Muscle layer of duodenum (tissue), 2 donors: ENCODE results near the gene HOXD3.

Experiments
- H3K27ac ChIP-seq: one replicate; pipeline ENCODE4 v1.7.0; 2013; ENCODE audit warnings: mild to moderate bottlenecking, low read length
- H3K27me3 ChIP-seq: one replicate; pipeline ENCODE4 v1.7.0; 2013; ENCODE audit warnings: low read depth, mild to moderate bottlenecking, control low read depth, low read length
- H3K36me3 ChIP-seq, 2 donors: one replicate each; pipeline ENCODE4 v1.7.0; 2013; ENCODE audit warnings: low read length in 2 of 2, control low read depth in 1 of 2, mild to moderate bottlenecking in 1 of 2; ENCODE audit not compliant: insufficient read depth in 2 of 2, control insufficient read depth in 1 of 2
- H3K4me1 ChIP-seq, 2 donors: one replicate each; pipeline ENCODE4 v1.7.0; 2013; ENCODE audit warnings: low read length in 2 of 2, mild to moderate bottlenecking in 2 of 2, control low read depth in 1 of 2, moderate library complexity in 1 of 2; ENCODE audit not compliant: insufficient read depth in 2 of 2, control insufficient read depth in 1 of 2
- H3K4me3 ChIP-seq, 2 donors: one replicate each; pipeline ENCODE4 v1.7.0; 2013; ENCODE audit warnings: low read length in 2 of 2, low read depth in 1 of 2, mild to moderate bottlenecking in 1 of 2
- H3K9me3 ChIP-seq, 2 donors: one replicate each; pipeline ENCODE4 v1.7.0; 2013; ENCODE audit warnings: low read length in 2 of 2, control low read depth in 1 of 2, mild to moderate bottlenecking in 1 of 2; ENCODE audit not compliant: control insufficient read depth in 1 of 2
- donor health status: healthy.

The HOXD3 gene

GRCh38 chr2:176181551-176181950, 24.4 kb downstream of the HOXD3 start:
- peaks cover 33% of the 10 kb centered on the region for H3K27me3 ChIP-seq
- H3K4me3 ChIP-seq, result no peak overlapping the region
- no peaks in the 10 kb centered on the region for H3K36me3 ChIP-seq
- peaks cover 0 to 12% of the 10 kb centered on the region in 2 donors for H3K4me1 ChIP-seq
- H3K27ac ChIP-seq, result no peak overlapping the region
- H3K9me3 ChIP-seq, result no peaks in the 10 kb centered on the region

- Histone ChIP-seq H3K27me3 (peaks cover 25% of the 10 kb centered on the region), H3K27ac (no peak overlapping the region), H3K4me1 (peaks cover 0 to 11% of the 10 kb centered on the region in 2 donors), H3K4me3 (no peak overlapping the region), H3K9me3 (no peaks in the 10 kb centered on the region), H3K36me3 (no peaks in the 10 kb centered on the region)
Observed at GRCh38 chr2:176182671-176183070, 25.6 kb downstream of the HOXD3 start.

GRCh38 chr2:176184749-176185148, 27.6 kb downstream of the HOXD3 start:
- no peak overlapping the region for H3K4me3 ChIP-seq
- H3K36me3 ChIP-seq, result no peaks in the 10 kb centered on the region
- no peaks in the 10 kb centered on the region for H3K9me3 ChIP-seq
- no peak overlapping the region for H3K27ac ChIP-seq
- peaks cover 0 to 17% of the 10 kb centered on the region in 2 donors for H3K4me1 ChIP-seq
- H3K27me3 ChIP-seq, result peaks cover 24% of the 10 kb centered on the region

- H3K9me3 ChIP-seq, result no peaks in the 10 kb centered on the region
- H3K4me3 ChIP-seq, result no peak overlapping the region
- H3K4me1 ChIP-seq, result peaks cover 0 to 23% of the 10 kb centered on the region in 2 donors
- peaks cover 27% of the 10 kb centered on the region for H3K27me3 ChIP-seq
- H3K27ac ChIP-seq, result no peak overlapping the region
- no peaks in the 10 kb centered on the region for H3K36me3 ChIP-seq
Observed at GRCh38 chr2:176186024-176186423, 28.9 kb downstream of the HOXD3 start.

- H3K4me1 ChIP-seq, result peaks cover 0 to 23% of the 10 kb centered on the region in 2 donors
- H3K36me3 ChIP-seq, result no peaks in the 10 kb centered on the region
- H3K27ac ChIP-seq, result no peak overlapping the region
- peaks cover 33% of the 10 kb centered on the region for H3K27me3 ChIP-seq
- H3K4me3 ChIP-seq, result peak overlapping the region; percentile 75 to 90
- no peaks in the 10 kb centered on the region for H3K9me3 ChIP-seq
Observed at GRCh38 chr2:176187200-176187898, 30.2 kb downstream of the HOXD3 start.

GRCh38 chr2:176187899-176188773, 31.0 kb downstream of the HOXD3 start, which contains the start of gene HOXD1:
TSS of gene HOXD1 (plus strand) at chr2:176188668. CDS start at chr2:176188802, 134 bp downstream.
- no peak within 1 kb of the TSS for H3K27ac ChIP-seq
- no peaks in the 10 kb centered on the region for H3K36me3 ChIP-seq
- peaks cover 0 to 23% of the 10 kb centered on the region in 2 donors for H3K4me1 ChIP-seq
- peaks cover 33% of the 10 kb centered on the region for H3K27me3 ChIP-seq
- no peaks in the 10 kb centered on the region for H3K9me3 ChIP-seq
- peak within 1 kb of the TSS; percentile 75 to 90 for H3K4me3 ChIP-seq

- peaks cover 0 to 23% of the 10 kb centered on the region in 2 donors for H3K4me1 ChIP-seq
- no peaks in the 10 kb centered on the region for H3K36me3 ChIP-seq
- H3K27me3 ChIP-seq, result peaks cover 33% of the 10 kb centered on the region
- no peak overlapping the region for H3K27ac ChIP-seq
- peak overlapping the region; percentile 75 to 90 for H3K4me3 ChIP-seq
- no peaks in the 10 kb centered on the region for H3K9me3 ChIP-seq
Observed at GRCh38 chr2:176188774-176189680, 31.9 kb downstream of the HOXD3 start.

- no peak overlapping the region for H3K27ac ChIP-seq
- H3K4me3 ChIP-seq, result peak overlapping the region; percentile 38 to 90
Observed at GRCh38 chr2:176189681-176190641, 32.9 kb downstream of the HOXD3 start.

GRCh38 chr2:176192351-176192750, 35.2 kb downstream of the HOXD3 start:
- H3K9me3 ChIP-seq, result no peaks in the 10 kb centered on the region
- H3K27me3 ChIP-seq, result peaks cover 33% of the 10 kb centered on the region
- no peak overlapping the region for H3K4me3 ChIP-seq
- no peak overlapping the region for H3K27ac ChIP-seq
- H3K36me3 ChIP-seq, result no peaks in the 10 kb centered on the region
- H3K4me1 ChIP-seq, result peaks cover 0 to 23% of the 10 kb centered on the region in 2 donors

More at GRCh38 chr2:176189681-176190641, 32.9 kb downstream of the HOXD3 start:
- peaks cover 0 to 23% of the 10 kb centered on the region in 2 donors for H3K4me1 ChIP-seq
- H3K9me3 ChIP-seq, result no peaks in the 10 kb centered on the region
- no peaks in the 10 kb centered on the region for H3K36me3 ChIP-seq
- H3K27me3 ChIP-seq, result peaks cover 33% of the 10 kb centered on the region

- no peak overlapping the region for H3K27ac ChIP-seq
- no peaks in the 10 kb centered on the region for H3K9me3 ChIP-seq
- H3K4me1 ChIP-seq, result peaks cover 0 to 23% of the 10 kb centered on the region in 2 donors
- no peaks in the 10 kb centered on the region for H3K36me3 ChIP-seq
- H3K4me3 ChIP-seq, result no peak overlapping the region
- H3K27me3 ChIP-seq, result peaks cover 28% of the 10 kb centered on the region
Observed at GRCh38 chr2:176193048-176193447, 35.9 kb downstream of the HOXD3 start.
